ENCODE data around the gene TEKT1. TPM values are rescaled to one million over a fixed set of nuclear protein-coding genes. Genes with fewer than 3 reads are reported as not detected.

Gene TEKT1
- total and polyA plus RNA-seq, 4 donors, result 0.15 TPM; not detected in 3

DNA sequence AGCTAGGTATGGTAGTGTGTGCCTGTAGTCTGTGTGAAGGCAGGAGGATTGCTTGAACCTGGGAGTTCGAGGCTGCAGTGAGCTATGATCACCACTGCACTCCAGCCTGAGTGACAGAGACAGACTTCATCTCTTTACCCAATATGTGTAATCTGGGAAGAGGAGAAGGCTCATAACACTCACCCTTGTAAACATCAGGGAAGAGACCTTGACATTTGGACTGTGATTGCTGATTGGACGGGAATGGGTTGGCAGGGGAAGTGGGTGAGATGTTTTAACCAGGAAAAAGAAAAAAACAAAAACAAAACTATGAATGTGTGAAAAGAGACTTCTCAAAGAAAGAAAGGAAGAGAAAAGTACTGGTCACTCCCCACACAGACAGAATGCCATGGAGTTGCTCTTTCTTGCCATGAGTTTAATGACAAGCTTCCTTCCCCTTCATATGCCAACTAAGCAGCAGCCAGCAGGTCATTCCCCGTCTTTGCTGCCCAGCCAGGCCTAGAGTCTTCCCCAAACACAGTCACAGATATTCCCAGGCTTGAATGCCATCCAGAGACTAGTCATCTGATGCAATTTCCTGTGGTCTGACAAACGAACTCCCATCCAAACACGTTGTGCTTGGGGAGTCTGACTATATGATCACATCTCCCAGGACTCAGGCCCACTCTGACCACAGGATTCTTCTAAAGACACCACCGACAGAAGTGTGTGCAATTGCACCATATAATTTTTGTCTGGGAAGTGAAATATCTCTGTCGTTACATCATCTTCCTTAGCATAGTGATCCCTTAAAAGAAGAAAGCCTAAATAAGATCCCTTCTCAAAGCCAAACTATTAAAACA lies 79.2 kb downstream of the TEKT1 start:
- no peak overlapping the region for H3K4me3 ChIP-seq (ENCODE audit: low read depth in 1 of 3, low read length in 3 of 3)
- H3K9ac ChIP-seq (ENCODE audit: low read depth in 1 of 2, low read length in 2 of 2), result peak overlapping the region in 1 of 2 donors; percentile 47
- TF ChIP-seq, protein P1, sequence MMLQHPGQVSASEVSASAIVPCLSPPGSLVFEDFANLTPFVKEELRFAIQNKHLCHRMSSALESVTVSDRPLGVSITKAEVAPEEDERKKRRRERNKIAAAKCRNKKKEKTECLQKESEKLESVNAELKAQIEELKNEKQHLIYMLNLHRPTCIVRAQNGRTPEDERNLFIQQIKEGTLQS (IDR thresholded peaks at IDR 0.05), result peak; percentile 73
- peak; percentile 5 to 26 for TF ChIP-seq RAD21 (IDR thresholded peaks at IDR 0.05)
- peak; percentile 52 for TF ChIP-seq YY1 (IDR thresholded peaks at IDR 0.05)
- TF ChIP-seq FOXA2 (IDR thresholded peaks at IDR 0.05), result peak; percentile 80
- peak; percentile 63 to 66 for TF ChIP-seq JUND (IDR thresholded peaks at IDR 0.05)
- TF ChIP-seq CTCF (IDR thresholded peaks at IDR 0.05; ENCODE audit: low read depth, low read length, missing input control), result peak; percentile 23
- peak; percentile 69 to 85 for TF ChIP-seq RXRA (IDR thresholded peaks at IDR 0.05)
- peak; percentile 88 for TF ChIP-seq HNF4A (conservative IDR thresholded peaks at IDR 0.05)
- TF ChIP-seq, protein P2, sequence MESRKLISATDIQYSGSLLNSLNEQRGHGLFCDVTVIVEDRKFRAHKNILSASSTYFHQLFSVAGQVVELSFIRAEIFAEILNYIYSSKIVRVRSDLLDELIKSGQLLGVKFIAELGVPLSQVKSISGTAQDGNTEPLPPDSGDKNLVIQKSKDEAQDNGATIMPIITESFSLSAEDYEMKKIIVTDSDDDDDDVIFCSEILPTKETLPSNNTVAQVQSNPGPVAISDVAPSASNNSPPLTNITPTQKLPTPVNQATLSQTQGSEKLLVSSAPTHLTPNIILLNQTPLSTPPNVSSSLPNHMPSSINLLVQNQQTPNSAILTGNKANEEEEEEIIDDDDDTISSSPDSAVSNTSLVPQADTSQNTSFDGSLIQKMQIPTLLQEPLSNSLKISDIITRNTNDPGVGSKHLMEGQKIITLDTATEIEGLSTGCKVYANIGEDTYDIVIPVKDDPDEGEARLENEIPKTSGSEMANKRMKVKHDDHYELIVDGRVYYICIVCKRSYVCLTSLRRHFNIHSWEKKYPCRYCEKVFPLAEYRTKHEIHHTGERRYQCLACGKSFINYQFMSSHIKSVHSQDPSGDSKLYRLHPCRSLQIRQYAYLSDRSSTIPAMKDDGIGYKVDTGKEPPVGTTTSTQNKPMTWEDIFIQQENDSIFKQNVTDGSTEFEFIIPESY (IDR thresholded peaks at IDR 0.05), result peak; percentile 72
- TF ChIP-seq MAX (IDR thresholded peaks at IDR 0.05), result peak; percentile 81
- TF ChIP-seq TAF1 (conservative IDR thresholded peaks at IDR 0.05), result peak; percentile 59
- peak; percentile 24 to 77 for TF ChIP-seq GABPA (IDR thresholded peaks at IDR 0.05 in 1 of 2, conservative IDR thresholded peaks at IDR 0.05 in 1 of 2)
- TF ChIP-seq NR2F2 (IDR thresholded peaks at IDR 0.05), result no peak
- TF ChIP-seq HNF4G (IDR thresholded peaks at IDR 0.05), result peak; percentile 68
- peak; percentile 72 for TF ChIP-seq FOXA1 (IDR thresholded peaks at IDR 0.05)
- peak; percentile 91 for TF ChIP-seq SP1 (IDR thresholded peaks at IDR 0.05)
- TF ChIP-seq, protein P3, sequence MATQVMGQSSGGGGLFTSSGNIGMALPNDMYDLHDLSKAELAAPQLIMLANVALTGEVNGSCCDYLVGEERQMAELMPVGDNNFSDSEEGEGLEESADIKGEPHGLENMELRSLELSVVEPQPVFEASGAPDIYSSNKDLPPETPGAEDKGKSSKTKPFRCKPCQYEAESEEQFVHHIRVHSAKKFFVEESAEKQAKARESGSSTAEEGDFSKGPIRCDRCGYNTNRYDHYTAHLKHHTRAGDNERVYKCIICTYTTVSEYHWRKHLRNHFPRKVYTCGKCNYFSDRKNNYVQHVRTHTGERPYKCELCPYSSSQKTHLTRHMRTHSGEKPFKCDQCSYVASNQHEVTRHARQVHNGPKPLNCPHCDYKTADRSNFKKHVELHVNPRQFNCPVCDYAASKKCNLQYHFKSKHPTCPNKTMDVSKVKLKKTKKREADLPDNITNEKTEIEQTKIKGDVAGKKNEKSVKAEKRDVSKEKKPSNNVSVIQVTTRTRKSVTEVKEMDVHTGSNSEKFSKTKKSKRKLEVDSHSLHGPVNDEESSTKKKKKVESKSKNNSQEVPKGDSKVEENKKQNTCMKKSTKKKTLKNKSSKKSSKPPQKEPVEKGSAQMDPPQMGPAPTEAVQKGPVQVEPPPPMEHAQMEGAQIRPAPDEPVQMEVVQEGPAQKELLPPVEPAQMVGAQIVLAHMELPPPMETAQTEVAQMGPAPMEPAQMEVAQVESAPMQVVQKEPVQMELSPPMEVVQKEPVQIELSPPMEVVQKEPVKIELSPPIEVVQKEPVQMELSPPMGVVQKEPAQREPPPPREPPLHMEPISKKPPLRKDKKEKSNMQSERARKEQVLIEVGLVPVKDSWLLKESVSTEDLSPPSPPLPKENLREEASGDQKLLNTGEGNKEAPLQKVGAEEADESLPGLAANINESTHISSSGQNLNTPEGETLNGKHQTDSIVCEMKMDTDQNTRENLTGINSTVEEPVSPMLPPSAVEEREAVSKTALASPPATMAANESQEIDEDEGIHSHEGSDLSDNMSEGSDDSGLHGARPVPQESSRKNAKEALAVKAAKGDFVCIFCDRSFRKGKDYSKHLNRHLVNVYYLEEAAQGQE (IDR thresholded peaks at IDR 0.05), result peak; percentile 75
- peak in 1 of 2 donors; percentile 58 for TF ChIP-seq EGR1 (IDR thresholded peaks at IDR 0.05; ENCODE audit: low read depth in 2 of 2)
- H3K36me3 ChIP-seq (ENCODE audit: control insufficient read depth in 4 of 4, insufficient read depth in 3 of 4, low read depth in 1 of 4, low read length in 3 of 4), result no peaks in the 10 kb centered on the region
- H3K27me3 ChIP-seq (ENCODE audit: control insufficient read depth in 4 of 4, insufficient read depth in 4 of 4, low read length in 3 of 4), result no peaks in the 10 kb centered on the region
- H3K9me3 ChIP-seq (ENCODE audit: control insufficient read depth in 4 of 4, low read length in 3 of 4), result no peaks in the 10 kb centered on the region
- no peak for DNase-seq (ENCODE audit: low spot score)
- peak overlapping the region; percentile 87 to 96 for H3K27ac ChIP-seq (ENCODE audit: low read depth in 1 of 2, low read length in 2 of 2)
- H3K4me1 ChIP-seq (ENCODE audit: control insufficient read depth in 4 of 4, insufficient read depth in 4 of 4, low read length in 3 of 4), result peaks cover 7 to 48% (median 28%) of the 10 kb centered on the region in 4 donors
- WGBS, result 15% methylated on average over 7 of the region's 7 CpGs

All from liver (tissue), 9 donors.